Measurements from ENCODE around the gene SCMH1.

DNA sequence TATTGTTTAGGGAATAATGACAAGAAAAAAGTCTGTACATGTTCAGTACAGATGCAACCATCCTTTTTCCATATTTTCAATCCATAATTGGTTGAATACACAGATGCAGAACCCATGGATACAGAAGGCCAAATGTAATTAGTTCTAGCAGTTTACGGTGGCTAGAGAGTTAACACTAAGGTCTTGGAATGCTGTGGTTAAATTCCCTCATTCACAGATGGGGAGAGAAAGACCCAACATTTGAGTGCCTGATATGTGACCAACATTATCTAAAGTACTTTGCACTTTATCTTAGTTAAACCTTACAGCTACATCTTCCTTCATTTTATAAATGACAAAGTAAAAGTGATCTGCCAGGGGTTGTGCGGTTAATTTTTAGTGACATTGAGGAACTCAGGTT lies 5.3 kb downstream of the SCMH1 start:
- TF ChIP-seq POLR2A (IDR thresholded peaks at IDR 0.05), result no peak
- no peak for TF ChIP-seq POLR2AphosphoS5 (IDR thresholded peaks at IDR 0.05)

Data from spleen (tissue), 3 donors.